AG10803 (cell line): ENCODE data around the gene RNF166.
"Not testable (repeated sequence)": the region's sequence is repeated elsewhere in the genome, so short reads cannot be mapped to it uniquely, and the experiment has no call there.

Experiments
- DNase-seq: peaks from one replicate; pipeline ENCODE4 v3.0.0; 2010; ENCODE audit warnings: low read depth
- H3K4me3 ChIP-seq: 2 replicates; pipeline ENCODE4 v1.5.1; 2011; ENCODE audit warnings: mild to moderate bottlenecking, low read length, control low read depth
- TF ChIP-seq, protein P1 (sequence below): conservative IDR thresholded peaks from 2 replicates; pipeline ENCODE4 v1.5.1; 2011; ENCODE audit warnings: mild to moderate bottlenecking, low read length, control low read depth, inconsistent platforms

Gene RNF166

DNA sequence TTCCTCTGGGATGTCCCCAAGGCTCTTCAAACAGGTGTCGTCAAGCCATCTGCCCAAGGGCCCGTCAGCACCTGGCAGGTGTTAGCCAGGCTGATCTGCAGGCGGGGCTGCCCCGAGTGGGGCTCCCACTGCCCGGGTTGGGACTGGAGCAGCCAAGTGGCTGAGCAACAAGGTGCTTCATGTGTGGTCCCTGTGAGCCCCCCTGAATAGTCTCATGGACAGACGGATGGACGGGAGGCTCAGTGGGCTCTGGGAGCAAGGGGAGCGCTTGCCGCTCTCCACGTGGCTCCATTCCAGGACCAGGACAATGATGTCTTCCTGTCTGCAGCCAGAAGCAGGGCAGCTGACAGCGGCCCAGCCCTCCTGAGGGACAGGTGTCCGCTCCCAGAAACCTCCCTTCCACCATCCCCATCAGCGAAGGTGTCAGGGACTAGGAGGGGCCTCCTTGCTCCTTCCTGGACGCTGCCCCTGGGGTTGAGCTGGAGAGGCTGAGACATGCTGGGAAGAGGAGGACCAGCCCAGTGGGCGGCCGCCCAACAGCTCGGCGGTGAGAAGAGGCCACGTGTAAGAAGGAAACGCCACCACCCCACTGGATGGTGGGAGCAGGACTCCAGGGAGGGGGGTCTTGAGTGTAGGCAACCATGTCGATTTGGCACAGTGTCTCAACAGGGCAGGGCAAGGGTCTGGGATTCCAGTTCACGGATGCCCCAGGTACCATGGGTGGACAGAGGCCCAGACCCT lies 29.5 kb downstream of the RNF166 start:
- TF ChIP-seq, protein P1, sequence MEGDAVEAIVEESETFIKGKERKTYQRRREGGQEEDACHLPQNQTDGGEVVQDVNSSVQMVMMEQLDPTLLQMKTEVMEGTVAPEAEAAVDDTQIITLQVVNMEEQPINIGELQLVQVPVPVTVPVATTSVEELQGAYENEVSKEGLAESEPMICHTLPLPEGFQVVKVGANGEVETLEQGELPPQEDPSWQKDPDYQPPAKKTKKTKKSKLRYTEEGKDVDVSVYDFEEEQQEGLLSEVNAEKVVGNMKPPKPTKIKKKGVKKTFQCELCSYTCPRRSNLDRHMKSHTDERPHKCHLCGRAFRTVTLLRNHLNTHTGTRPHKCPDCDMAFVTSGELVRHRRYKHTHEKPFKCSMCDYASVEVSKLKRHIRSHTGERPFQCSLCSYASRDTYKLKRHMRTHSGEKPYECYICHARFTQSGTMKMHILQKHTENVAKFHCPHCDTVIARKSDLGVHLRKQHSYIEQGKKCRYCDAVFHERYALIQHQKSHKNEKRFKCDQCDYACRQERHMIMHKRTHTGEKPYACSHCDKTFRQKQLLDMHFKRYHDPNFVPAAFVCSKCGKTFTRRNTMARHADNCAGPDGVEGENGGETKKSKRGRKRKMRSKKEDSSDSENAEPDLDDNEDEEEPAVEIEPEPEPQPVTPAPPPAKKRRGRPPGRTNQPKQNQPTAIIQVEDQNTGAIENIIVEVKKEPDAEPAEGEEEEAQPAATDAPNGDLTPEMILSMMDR: no peak
- no peak for DNase-seq
- no peak overlapping the region for H3K4me3 ChIP-seq

DNA sequence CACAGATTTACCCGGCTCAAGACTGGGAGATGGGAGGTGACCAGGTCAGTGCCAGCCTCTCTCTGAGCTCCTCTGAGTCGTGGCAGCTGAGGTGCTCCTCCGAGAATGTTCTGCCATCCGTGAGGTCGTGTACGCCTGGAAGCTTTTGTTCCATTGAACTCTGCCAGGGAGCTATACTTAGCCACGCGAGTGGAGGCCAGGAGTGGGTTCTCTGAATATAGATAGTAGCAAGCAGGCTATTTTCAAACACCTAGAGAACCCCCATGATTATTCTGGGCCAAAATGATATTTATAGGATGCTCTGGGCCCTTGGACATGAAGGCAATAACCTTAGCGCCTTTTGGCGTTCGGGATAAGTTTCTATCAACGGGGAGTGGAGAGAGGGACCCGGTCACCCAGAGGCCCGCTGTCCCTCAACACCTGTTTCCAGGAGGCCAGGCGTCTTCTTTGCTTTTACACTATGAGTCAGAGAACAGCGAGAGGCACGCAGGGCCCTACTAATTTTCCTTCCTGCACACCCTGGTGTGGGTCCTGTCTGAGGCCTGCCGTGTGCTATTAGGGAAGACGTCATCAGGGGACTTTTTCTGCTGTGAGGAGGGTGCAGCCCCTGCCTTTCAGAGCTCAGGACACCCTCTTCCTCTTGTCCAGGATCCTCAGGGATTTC lies 32.4 kb downstream of the RNF166 start:
- H3K4me3 ChIP-seq: no peak overlapping the region
- TF ChIP-seq, protein P1: no peak
- no peak for DNase-seq

DNA sequence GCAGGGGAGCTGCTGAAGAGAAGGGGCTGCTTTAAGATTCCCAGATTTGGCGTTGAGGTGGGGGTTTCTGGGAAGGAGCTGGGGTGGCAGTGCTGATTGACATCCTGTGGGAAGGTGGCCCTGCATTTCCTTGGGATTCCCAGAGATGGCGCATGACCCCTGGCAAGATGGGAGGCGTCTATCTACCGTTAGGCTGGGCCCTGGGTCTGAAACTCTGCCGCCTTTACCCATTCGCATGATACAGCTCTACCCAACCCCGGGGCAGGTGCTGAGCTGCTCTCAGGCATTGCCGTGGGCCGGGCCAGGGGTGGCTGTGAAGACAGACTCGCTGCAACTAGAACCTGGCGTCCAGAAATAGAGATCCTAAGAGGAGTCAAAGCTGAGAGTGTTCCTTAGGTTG lies 33.4 kb downstream of the RNF166 start:
- TF ChIP-seq, protein P1: no peak
- DNase-seq: no peak
- H3K4me3 ChIP-seq: no peak overlapping the region

DNA sequence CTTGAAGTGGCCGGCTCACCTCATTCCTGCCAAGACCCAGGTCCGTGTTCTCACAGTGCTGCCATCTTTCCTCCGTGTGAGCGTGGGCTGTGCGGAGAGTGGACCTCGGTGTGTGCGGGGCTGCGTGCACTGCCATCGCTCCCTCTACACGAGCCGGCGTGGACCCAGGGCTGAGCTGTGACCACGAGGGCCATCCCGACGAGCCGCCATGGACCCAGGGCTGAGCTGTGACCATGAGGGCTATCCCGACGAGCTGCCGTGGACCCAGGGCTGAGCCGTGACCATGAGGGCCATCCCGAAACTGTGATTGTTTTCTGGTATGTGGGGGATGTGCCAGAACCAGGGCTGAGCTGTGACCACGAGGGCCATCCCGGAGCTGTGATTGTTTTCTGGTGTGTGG lies 34.4 kb downstream of the RNF166 start:
- no peak for DNase-seq
- TF ChIP-seq, protein P1: no peak
- H3K4me3 ChIP-seq: no peak overlapping the region

DNA sequence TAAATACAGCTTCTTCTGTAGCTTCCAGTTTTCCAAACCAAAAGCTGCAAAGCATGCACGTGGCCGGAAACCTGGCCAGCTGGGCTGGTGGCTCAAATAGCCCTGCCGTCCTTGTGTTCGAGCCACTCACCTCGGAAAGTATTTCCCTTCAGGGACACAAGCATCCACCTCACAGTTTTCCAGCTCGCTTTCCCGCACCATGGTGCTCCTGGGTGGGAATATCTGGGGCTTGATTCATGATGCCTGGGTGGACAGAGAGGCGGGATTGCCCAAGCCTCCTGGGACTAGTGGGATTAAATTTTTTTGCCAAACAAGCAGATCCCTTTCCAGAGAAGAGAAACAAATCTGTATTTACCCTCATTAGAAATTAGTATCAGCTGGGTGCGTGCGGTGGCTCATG lies 36.2 kb downstream of the RNF166 start:
- peak; percentile 72 for DNase-seq
- no peak overlapping the region for H3K4me3 ChIP-seq
- TF ChIP-seq, protein P1: no peak

DNA sequence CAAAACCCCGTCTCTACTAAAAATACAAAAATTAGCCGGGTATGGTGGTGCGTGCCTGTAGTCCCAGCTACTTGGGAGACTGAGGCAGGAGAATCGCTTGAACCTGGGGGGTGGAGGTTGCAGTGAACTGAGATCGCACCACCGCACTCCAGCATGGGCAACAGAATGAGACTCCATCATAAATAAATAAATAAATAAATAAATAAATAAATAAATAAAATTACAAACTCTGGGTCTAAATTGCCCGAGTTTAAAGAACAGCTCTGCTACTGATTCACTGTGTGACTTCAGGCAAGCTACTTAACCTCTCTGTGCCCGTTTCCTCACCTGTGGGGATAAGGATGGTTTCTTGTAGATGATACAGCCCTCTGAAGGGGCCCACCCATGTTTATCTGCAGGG lies 36.7 kb downstream of the RNF166 start:
- not testable (repeated sequence) for DNase-seq, H3K4me3 ChIP-seq

DNA sequence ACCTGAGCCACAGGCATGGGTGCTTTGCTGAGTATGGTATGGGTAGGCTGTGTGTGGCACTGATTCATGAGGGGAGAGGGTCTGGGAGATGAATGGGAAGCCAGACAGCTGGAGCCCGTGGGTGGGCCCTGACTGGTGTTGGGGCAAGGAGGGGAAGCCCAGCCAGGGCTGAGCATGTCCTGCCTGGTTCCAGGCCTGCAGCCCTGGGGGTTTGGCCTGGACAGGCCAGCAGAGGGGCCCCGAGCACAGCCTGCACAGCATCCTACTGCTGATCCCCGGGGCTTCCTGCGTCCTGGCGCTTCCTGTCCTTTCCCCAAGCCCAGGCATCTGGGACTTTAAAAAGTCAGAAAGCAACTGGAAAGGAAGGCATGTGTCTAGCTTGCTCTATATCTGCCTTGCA lies 38.7 kb downstream of the RNF166 start:
- TF ChIP-seq, protein P1: no peak

More for the DNA sequence above, 38.7 kb downstream of the RNF166 start:
- no peak for DNase-seq
- no peak overlapping the region for H3K4me3 ChIP-seq
